Upper lobe of left lung (tissue), 4 donors: ENCODE results near the gene EHD4.

Experiments used
- EP300 ChIP-seq, 4 donors: sonication (generic); formaldehyde crosslinking; IDR thresholded peaks; one replicate each; pipeline ENCODE4 v1.5.1; 2017; ENCODE audit warnings: antibody characterized with exemption in 4 of 4, control low read depth in 2 of 4
- POLR2A ChIP-seq, 4 donors: fragments of 450-650 bp; IDR thresholded peaks; one replicate each; pipeline ENCODE4 v1.5.1; 2016 to 2017; ENCODE audit warnings: antibody characterized with exemption in 4 of 4, mild to moderate bottlenecking in 2 of 4
- POLR2AphosphoS5 ChIP-seq, 2 donors: sonication (generic); formaldehyde crosslinking; IDR thresholded peaks; one replicate each; pipeline ENCODE4 v1.5.1; 2017; ENCODE audit warnings: antibody characterized with exemption in 2 of 2
- TF ChIP-seq, protein P1 (sequence below), 6 experiments: fragments of 450-650 bp in 4 of 6; fragments of 200-600 bp in 2 of 6; sonication (generic) in 2 of 6; IDR thresholded peaks; one replicate each; pipeline ENCODE4 v1.5.1; 2016 to 2019; ENCODE audit warnings: antibody characterized with exemption in 6 of 6

DNA sequence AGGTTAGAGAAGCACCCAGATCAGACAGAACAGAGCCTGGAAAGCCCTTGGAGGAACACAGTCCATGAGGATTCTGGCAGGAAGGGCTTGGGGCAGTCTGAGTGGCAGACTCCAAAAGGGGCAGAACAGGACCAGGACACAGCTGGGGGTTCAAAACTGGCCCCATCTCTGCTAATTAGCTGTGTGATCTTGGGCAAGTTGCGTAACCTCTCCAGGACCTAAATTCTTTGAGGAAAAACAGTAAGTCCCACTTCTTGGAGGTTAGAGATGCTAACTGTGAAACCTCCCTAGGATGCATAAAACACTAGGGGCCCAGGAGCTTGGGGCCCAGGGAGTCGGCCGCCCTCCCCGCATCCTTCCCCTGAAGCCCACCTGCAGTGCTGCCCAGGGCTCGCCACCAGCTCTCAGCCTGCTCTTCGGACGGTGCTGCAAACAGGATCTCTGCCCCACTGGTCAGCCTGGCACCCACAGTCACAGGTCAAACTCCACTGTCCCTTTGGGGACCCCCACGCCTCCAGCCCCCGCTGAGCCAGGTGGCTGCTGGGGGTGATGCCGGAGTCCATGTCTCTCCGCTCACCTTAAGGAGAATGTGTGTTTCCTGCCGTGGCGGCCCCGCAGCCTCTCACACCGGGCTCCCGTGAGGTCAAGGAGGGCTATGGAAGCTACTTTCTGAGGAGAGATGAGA is 121.7 kb downstream of the EHD4 start:
- TF ChIP-seq, protein P1, sequence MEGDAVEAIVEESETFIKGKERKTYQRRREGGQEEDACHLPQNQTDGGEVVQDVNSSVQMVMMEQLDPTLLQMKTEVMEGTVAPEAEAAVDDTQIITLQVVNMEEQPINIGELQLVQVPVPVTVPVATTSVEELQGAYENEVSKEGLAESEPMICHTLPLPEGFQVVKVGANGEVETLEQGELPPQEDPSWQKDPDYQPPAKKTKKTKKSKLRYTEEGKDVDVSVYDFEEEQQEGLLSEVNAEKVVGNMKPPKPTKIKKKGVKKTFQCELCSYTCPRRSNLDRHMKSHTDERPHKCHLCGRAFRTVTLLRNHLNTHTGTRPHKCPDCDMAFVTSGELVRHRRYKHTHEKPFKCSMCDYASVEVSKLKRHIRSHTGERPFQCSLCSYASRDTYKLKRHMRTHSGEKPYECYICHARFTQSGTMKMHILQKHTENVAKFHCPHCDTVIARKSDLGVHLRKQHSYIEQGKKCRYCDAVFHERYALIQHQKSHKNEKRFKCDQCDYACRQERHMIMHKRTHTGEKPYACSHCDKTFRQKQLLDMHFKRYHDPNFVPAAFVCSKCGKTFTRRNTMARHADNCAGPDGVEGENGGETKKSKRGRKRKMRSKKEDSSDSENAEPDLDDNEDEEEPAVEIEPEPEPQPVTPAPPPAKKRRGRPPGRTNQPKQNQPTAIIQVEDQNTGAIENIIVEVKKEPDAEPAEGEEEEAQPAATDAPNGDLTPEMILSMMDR (IDR thresholded peaks at IDR 0.05) = no peak
- TF ChIP-seq POLR2A (IDR thresholded peaks at IDR 0.05) (no peak), POLR2AphosphoS5 (IDR thresholded peaks at IDR 0.05) (no peak), EP300 (IDR thresholded peaks at IDR 0.05) (no peak)
